K562 (cell line): ENCODE measurements around the gene RNFT2. TPM values are rescaled to one million over a fixed set of nuclear protein-coding genes. Genes with fewer than 3 reads are reported as not detected.

Source experiments
- ATAC-seq: fragments of 200-7000 bp; cut with Tn5 transposase; 3 replicates; pipeline ENCODE4 v1.9.1; 2020; ENCODE audit warnings: moderate library complexity
- BruUV-seq: library from RNA; stranded (reverse); fragments of 400-500 nt; replicated peaks from 2 replicates; lab custom pipeline; 2021; lab: Mats Ljungman, UMichigan
- CTCF ChIA-PET: fragments of 300-600 bp; formaldehyde crosslinking; extraction: SDS; loops from one replicate; lab custom pipeline; 2021; ENCODE audit warnings: low intra/inter-chr PET ratio; lab: Yijun Ruan, JAX
- POLR2A ChIA-PET: fragments of 300-600, 350-650 bp; sonication (Branson Sonifier 250); formaldehyde crosslinking; extraction: SDS; loops from one replicate; lab custom pipeline; 2021; ENCODE audit warnings: antibody characterized with exemption, inconsistent platforms; lab: Yijun Ruan, JAX
- DNase-seq, 4 experiments: peaks; one replicate each; pipeline versions ENCODE4 v3.0.0 to v3.0.0-alpha.2; 2011 to 2018; ENCODE audit warnings: low spot score in 3 of 4, mixed read lengths in 3 of 4; ENCODE audit errors: extremely low read depth in 1 of 4
- FAIRE-seq: peaks from 2 replicates; lab custom pipeline; 2011; peaks lifted over from hg19 to GRCh38; lab: Jason Lieb, UNC
- H2AFZ ChIP-seq: 2 replicates; pipeline ENCODE4 v1.6.0; 2011; ENCODE audit warnings: low read depth, low read length, control low read depth, inconsistent platforms
- H3K27ac ChIP-seq: fragments of 200-600 bp; 3 replicates; pipeline ENCODE4 v1.8.0; 2011; ENCODE audit warnings: low read depth, mild to moderate bottlenecking, control low read depth, inconsistent platforms, low read length, moderate library complexity, mixed read lengths; ENCODE audit errors: extremely low read depth
- H3K27me3 ChIP-seq, 2 experiments: fragments of 300-600 bp in 1 of 2; 2 replicates in 1 of 2; 3 replicates in 1 of 2; pipeline versions ENCODE4 v1.6.0 to v1.8.0; 2011; ENCODE audit warnings: inconsistent platforms in 2 of 2, low read length in 2 of 2, mild to moderate bottlenecking in 1 of 2, mixed read lengths in 1 of 2, moderate library complexity in 1 of 2; ENCODE audit not compliant: control insufficient read depth in 2 of 2, insufficient read depth in 2 of 2
- H3K36me3 ChIP-seq: fragments of 300-600 bp; 3 replicates; pipeline ENCODE4 v1.8.0; 2011; ENCODE audit warnings: mild to moderate bottlenecking, low read length, inconsistent platforms; ENCODE audit not compliant: control insufficient read depth, insufficient read depth
- H3K4me1 ChIP-seq, 2 experiments: fragments of 200-600 bp in 1 of 2; replicated peaks in 1 of 2; 2 replicates in 1 of 2; 3 replicates in 1 of 2; pipeline versions ENCODE4 v1.5.1 to v1.8.0; 2011; ENCODE audit warnings: inconsistent platforms in 2 of 2, low read length in 2 of 2, mild to moderate bottlenecking in 1 of 2, mixed read lengths in 1 of 2, moderate library complexity in 1 of 2; ENCODE audit not compliant: control insufficient read depth in 2 of 2, insufficient read depth in 2 of 2
- H3K4me2 ChIP-seq: 2 replicates; pipeline ENCODE4 v1.6.1; 2011; ENCODE audit warnings: low read length, control low read depth, inconsistent platforms, mixed read lengths; ENCODE audit not compliant: insufficient read depth
- H3K4me3 ChIP-seq: fragments of 200-600 bp; sonication (generic), shearing (Covaris generic); 2 replicates; pipeline ENCODE4 v1.5.1; 2016; ENCODE audit warnings: control low read depth, inconsistent platforms
- H3K79me2 ChIP-seq: fragments of 200-600 bp; 3 replicates; pipeline ENCODE4 v1.8.0; 2011; ENCODE audit warnings: low read length, inconsistent platforms; ENCODE audit not compliant: control insufficient read depth, insufficient read depth
- H3K9ac ChIP-seq, 2 experiments: 2 replicates each; pipeline versions ENCODE4 v1.6.0 to v1.6.1; 2011; ENCODE audit warnings: low read depth in 2 of 2, low read length in 2 of 2, control low read depth in 1 of 2, inconsistent platforms in 1 of 2, mild to moderate bottlenecking in 1 of 2, mixed read lengths in 1 of 2; ENCODE audit not compliant: insufficient read depth in 1 of 2
- H3K9me1 ChIP-seq: one replicate; pipeline ENCODE4 v1.6.0; 2011; ENCODE audit warnings: inconsistent platforms, mild to moderate bottlenecking, low read length, moderate library complexity; ENCODE audit not compliant: control insufficient read depth, insufficient read depth
- H3K9me3 ChIP-seq: replicated peaks from 2 replicates; pipeline ENCODE4 v1.5.1; 2011; ENCODE audit warnings: low read depth, low read length, inconsistent platforms; ENCODE audit not compliant: control insufficient read depth, insufficient read depth
- H4K20me1 ChIP-seq: replicated peaks from 2 replicates; pipeline ENCODE4 v1.6.1; 2011; ENCODE audit warnings: low read length, inconsistent platforms, mixed read lengths; ENCODE audit not compliant: control insufficient read depth, insufficient read depth
- ADNP ChIP-seq: fragments of 200-800 bp; sonication (Bioruptor generic); IDR thresholded peaks from 2 replicates; pipeline ENCODE4 v1.6.1; 2016; ENCODE audit warnings: missing genetic modification characterization, missing compliant biosample characterization
- COPS2 ChIP-seq: fragments of 450-650 bp; conservative IDR thresholded peaks from 2 replicates; pipeline ENCODE4 v1.6.1; 2016; ENCODE audit warnings: mild to moderate bottlenecking, moderate library complexity
- DIDO1 ChIP-seq: fragments of 450-650 bp; IDR thresholded peaks from 2 replicates; pipeline ENCODE4 v1.6.1; 2016; ENCODE audit warnings: low read depth, missing biosample characterization, missing genetic modification characterization
- GABPA ChIP-seq: fragments of 200-800 bp; sonication (Bioruptor generic); conservative IDR thresholded peaks from 2 replicates; pipeline ENCODE4 v1.6.1; 2016; ENCODE audit warnings: low read depth, missing genetic modification characterization, missing compliant biosample characterization
- HDAC8 ChIP-seq: fragments of 450-650 bp; IDR thresholded peaks from 2 replicates; pipeline ENCODE4 v1.6.1; 2016; ENCODE audit warnings: mild to moderate bottlenecking, missing genetic modification characterization, moderate library complexity, missing compliant biosample characterization
- HLTF ChIP-seq: fragments of 450-650 bp; IDR thresholded peaks from 2 replicates; pipeline ENCODE4 v1.6.1; 2016
- MYBL2 ChIP-seq, 2 experiments: fragments of 450-650 bp in 1 of 2; sonication (generic) in 1 of 2; formaldehyde crosslinking in 1 of 2; IDR thresholded peaks; 2 replicates each; pipeline versions ENCODE4 v1.6.1 to v1.8.1; 2017 to 2022; ENCODE audit warnings: borderline replicate concordance in 1 of 2, inconsistent platforms in 1 of 2, low read depth in 1 of 2, mild to moderate bottlenecking in 1 of 2, missing genetic modification reagents in 1 of 2, moderate library complexity in 1 of 2
- PRMT5 ChIP-seq: sonication (generic); formaldehyde crosslinking; IDR thresholded peaks from 2 replicates; pipeline ENCODE4 v1.5.0; 2020; ENCODE audit warnings: missing genetic modification reagents
- RB1 ChIP-seq: fragments of 450-650 bp; IDR thresholded peaks from 2 replicates; pipeline ENCODE4 v1.6.1; 2017; ENCODE audit warnings: low read depth, mild to moderate bottlenecking
- RBM39 ChIP-seq: fragments of 200-400 bp; formaldehyde crosslinking; optimal IDR thresholded peaks from 2 replicates; pipeline ENCODE3; 2018; ENCODE audit warnings: low read depth, low read length
- TCF15 ChIP-seq: fragments of 250-450 bp; sonication (Bioruptor Pico); IDR thresholded peaks from 2 replicates; pipeline ENCODE4 v1.8.0; 2022; ENCODE audit warnings: moderate library complexity, mild to moderate bottlenecking, inconsistent platforms
- ZNF668 ChIP-seq: fragments of 250-450 bp; sonication (Bioruptor Pico); IDR thresholded peaks from 2 replicates; pipeline ENCODE4 v1.8.0; 2022; ENCODE audit warnings: mild to moderate bottlenecking, inconsistent platforms
- ZNF766 ChIP-seq: fragments of 200-800 bp; sonication (Bioruptor generic); conservative IDR thresholded peaks from 2 replicates; pipeline ENCODE4 v1.6.1; 2016; ENCODE audit warnings: missing genetic modification characterization, missing compliant biosample characterization
- ZNF77 ChIP-seq: fragments of 250-450 bp; sonication (Bioruptor Pico); IDR thresholded peaks from 2 replicates; pipeline ENCODE4 v1.5.0; 2020
- WGBS: fragments of 100-300 bp; shearing (Covaris generic); methylation state at CpG from one replicate; pipeline ENCODE4 v1.1.6; 2016; ENCODE audit warnings: low coverage, mixed read lengths; ENCODE audit not compliant: insufficient coverage; ENCODE audit errors: missing lambda C conversion rate; 5-methylcytosine and 5-hydroxymethylcytosine counted together
- in situ Hi-C: fragments of 300-500 bp; cut with MboI; formaldehyde crosslinking; loops from 4 replicates; pipeline ENCODE4 v1.15.0; 2018; ENCODE audit warnings: inconsistent platforms, mixed read lengths
- intact Hi-C: fragments of 100-400 bp; cut with micrococcal nuclease; formaldehyde crosslinking; loops from 2 replicates; pipeline ENCODE4 v1.14.2; 2022
- polyA plus RNA-seq, 8 experiments: library from polyadenylated mRNA; depleted of rRNA in 4 of 8; stranded (reverse) in 5 of 8; unstranded in 3 of 8; fragments of >200 nt; fragmentation: Nextera tagmentation in 2 of 8; fragmentation: Illumina TruSeq in 1 of 8; extraction: Ambion mirVana in 2 of 8; extraction: Trizol in 1 of 8; gene quantifications; 2 replicates each; pipeline versions ENCODE4 v1.2.1 to v1.2.3, GENCODE V29; 2011 to 2014; ENCODE audit warnings: inconsistent platforms in 1 of 8, missing spikeins in 1 of 8
- total RNA-seq, 7 experiments: library from RNA; depleted of rRNA in 6 of 7; stranded (reverse); fragments of >200 nt in 6 of 7; fragmentation: Illumina TruSeq in 2 of 7; extraction: Trizol in 2 of 7; gene quantifications; 2 replicates each; pipeline versions ENCODE4 v1.2.1 to v1.2.3, GENCODE V29; 2011 to 2021; ENCODE audit warnings: low replicate concordance in 1 of 7

The RNFT2 gene
- total and polyA plus RNA-seq, 9 of the 15 experiments (the other 6 are each of a cell fraction or from before 2014, with no cell fraction given), result 3.6 to 26.3 (median 9.5) TPM

- Histone ChIP-seq H3K9ac (no peak overlapping the region), H3K36me3 (no peaks in the 10 kb centered on the region), H3K79me2 (no peaks in the 10 kb centered on the region), H3K9me3 (no peaks in the 10 kb centered on the region), H2AFZ (no peak overlapping the region), H3K27ac (no peak overlapping the region), H3K4me3 (no peak overlapping the region), H4K20me1 (peaks cover 6% of the 10 kb centered on the region), H3K9me1 (no peaks in the 10 kb centered on the region), H3K4me2 (no peak overlapping the region), H3K27me3 (peaks cover 14 to 25% of the 10 kb centered on the region in 2 experiments; a peak in 4 of 5 replicates), H3K4me1 (no peaks in the 10 kb centered on the region)
- WGBS, result 7% methylated on average over 16 of the region's 16 CpGs
- ATAC-seq (no peak), DNase-seq (no peak), FAIRE-seq (no peak)
- in situ Hi-C loops (no loop called here), intact Hi-C loops (no loop called here)
- no TSS peak for BruUV-seq
- TF ChIP-seq COPS2, result no peak
- TF ChIP-seq ZNF77 (CRISPR knock-in tag), result no peak
- no peak for TF ChIP-seq TCF15 (CRISPR knock-in tag)
- no peak for TF ChIP-seq HDAC8
- ChIA-PET CTCF (no interaction called here), POLR2A (no interaction called here)
Observed at GRCh38 chr12:116855744-116856470, 117.8 kb downstream of the RNFT2 start.

- intact Hi-C loops (no loop called here), in situ Hi-C loops (no loop called here)
- FAIRE-seq (no peak), DNase-seq (no peak), ATAC-seq (no peak)
- BruUV-seq, result no TSS peak
- Histone ChIP-seq H3K27ac (no peak overlapping the region), H3K4me3 (no peak overlapping the region), H3K36me3 (no peaks in the 10 kb centered on the region), H3K79me2 (no peaks in the 10 kb centered on the region), H3K4me1 (no peaks in the 10 kb centered on the region), H3K4me2 (no peak overlapping the region), H4K20me1 (peaks cover 6% of the 10 kb centered on the region), H3K9me1 (no peaks in the 10 kb centered on the region), H3K9me3 (no peaks in the 10 kb centered on the region), H3K9ac (no peak overlapping the region), H3K27me3 (peaks cover 14 to 31% of the 10 kb centered on the region in 2 experiments; a peak in 4 of 5 replicates), H2AFZ (no peak overlapping the region)
- 7% methylated on average over 11 of the region's 11 CpGs for WGBS
- ChIA-PET CTCF (no interaction called here), POLR2A (no interaction called here)
- TF ChIP-seq GABPA (no peak), ADNP (tag) (no peak), PRMT5 (CRISPR knock-in tag) (no peak), MYBL2 (IDR thresholded peaks at IDR 0.05; ENCODE audit: low read depth) (no peak), MYBL2 (CRISPR knock-in tag; IDR thresholded peaks at IDR 0.05; ENCODE audit: borderline replicate concordance) (no peak), ZNF668 (CRISPR knock-in tag) (no peak), RB1 (no peak), ZNF766 (CRISPR knock-in tag) (no peak), DIDO1 (no peak), HLTF (no peak), RBM39 (no peak)
Observed at GRCh38 chr12:116856729-116857128, 118.6 kb downstream of the RNFT2 start.
